Hepatocyte (in vitro differentiated cells): Measurements from ENCODE around the gene SPR.

ENCODE experiments used
- EZH2 ChIP-seq: fragments of 200-600 bp; sonication (generic); IDR thresholded peaks from 2 replicates; pipeline ENCODE4 v1.6.1; 2016; ENCODE audit warnings: antibody characterized with exemption, mild to moderate bottlenecking, borderline replicate concordance
- EZH2phosphoT487 ChIP-seq: fragments of 200-600 bp; sonication (generic); IDR thresholded peaks from one replicate; pipeline ENCODE4 v1.6.1; 2018; ENCODE audit warnings: antibody characterized with exemption, mild to moderate bottlenecking, low read depth, moderate library complexity; ENCODE audit not compliant: unreplicated experiment, severe bottlenecking

GRCh38 chr2:72915320-72915906, 28.2 kb downstream of the SPR start:
- TF ChIP-seq EZH2 = no peak
- TF ChIP-seq EZH2phosphoT487 = peak; percentile 73
